NCI-H2107 treated with DMSO at 0.1 percent for 48 hours (cell line): ENCODE measurements around the gene KCNA2.

Source experiments
- DNase-seq: peaks from one replicate; lab custom pipeline; 2025; ENCODE audit not compliant: unreplicated experiment; lab: John Stamatoyannopoulos, UW

Gene KCNA2

DNA sequence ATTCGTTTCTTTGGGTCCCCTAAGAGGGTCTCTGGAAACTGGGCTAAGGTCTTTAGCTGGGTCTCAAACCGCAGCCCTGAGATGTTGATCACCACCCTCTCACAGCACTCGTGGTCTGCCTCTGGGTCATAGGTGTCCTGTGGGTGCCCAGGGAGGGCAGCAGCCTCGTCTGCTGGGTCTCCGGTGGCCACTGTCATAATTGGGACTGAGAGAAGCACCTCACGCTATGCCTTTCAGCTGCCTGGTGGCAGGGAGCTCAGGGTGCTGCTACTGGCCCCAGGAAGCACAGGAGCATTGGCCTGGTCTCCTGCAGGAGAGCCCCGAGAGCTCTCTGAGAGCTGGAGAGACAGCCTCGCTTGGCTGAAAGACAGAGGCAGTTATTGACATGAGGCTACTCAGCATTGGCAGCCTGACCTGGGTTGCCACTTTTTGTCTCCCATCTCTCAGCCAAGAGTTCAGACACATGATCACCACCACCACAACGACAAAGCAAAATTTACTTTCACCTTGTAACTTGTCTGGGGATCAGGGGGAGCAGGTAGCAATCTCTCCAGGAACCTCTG is 1.5 kb downstream of the KCNA2 start:
- no peak for DNase-seq

DNA sequence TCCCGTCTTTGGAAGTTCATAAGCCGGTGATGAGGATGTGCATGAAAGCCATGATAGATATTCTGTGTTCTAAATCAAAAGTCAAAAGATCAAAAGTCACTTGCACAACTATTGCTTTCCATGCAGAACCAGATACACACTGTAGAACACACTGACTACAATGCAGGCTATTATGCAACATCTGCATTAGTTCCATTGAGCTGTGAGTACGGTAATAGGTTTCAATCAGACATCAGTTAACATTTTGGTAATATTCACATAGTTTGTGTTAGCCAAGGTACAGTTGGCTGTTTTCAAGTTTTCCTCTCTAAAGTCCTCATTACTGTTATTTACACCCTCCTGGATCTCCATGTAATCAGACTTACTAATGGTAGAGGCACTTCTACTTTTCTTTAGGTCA is 3.1 kb downstream of the KCNA2 start:
- DNase-seq: no peak

GRCh38 chr1:110602466-110602865 is 3.7 kb downstream of the KCNA2 start:
- DNase-seq: no peak

DNA sequence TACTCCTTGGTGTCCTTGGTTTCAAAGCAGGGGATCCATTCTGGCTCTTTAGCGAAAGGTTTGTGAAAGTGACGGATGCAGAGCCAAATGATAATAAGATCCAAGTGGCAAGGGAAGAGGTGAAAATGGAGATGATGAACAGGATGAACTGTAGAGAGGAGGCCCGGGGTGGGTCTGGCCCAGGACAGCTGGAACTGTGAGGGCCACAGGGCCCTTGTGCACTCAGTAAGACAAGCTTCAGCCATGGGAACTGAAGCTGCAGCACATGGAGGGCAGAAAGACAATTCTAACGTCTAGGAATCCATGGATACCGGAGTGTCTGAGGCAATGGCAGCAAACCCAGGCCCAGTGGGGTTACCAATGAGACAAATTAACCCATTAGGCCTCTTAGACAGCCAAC is 4.8 kb downstream of the KCNA2 start:
- no peak for DNase-seq

DNA sequence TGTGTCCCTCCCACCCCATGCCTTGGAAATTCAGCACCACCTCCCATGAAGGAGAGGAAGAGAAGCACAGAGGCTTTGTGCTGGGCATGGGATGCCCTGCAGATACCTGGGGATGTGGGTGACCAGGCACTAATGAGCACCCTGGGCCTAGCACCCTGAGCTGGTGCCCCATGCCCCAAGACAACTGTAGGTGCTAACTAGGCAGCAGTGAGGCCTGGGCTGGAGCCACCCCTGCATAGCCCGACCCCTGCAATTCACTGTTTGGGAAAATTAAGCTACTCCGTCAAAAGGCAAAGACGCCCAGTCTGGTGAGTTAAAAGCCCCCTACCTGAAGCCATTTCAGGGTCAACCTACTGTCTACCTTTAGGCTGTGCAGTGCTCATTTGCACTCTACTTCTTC is 5.4 kb downstream of the KCNA2 start:
- no peak for DNase-seq

GRCh38 chr1:110597966-110598365 is 8.2 kb downstream of the KCNA2 start:
- DNase-seq: no peak

- no peak for DNase-seq
Observed at GRCh38 chr1:110596312-110596711, 9.8 kb downstream of the KCNA2 start.

- DNase-seq: no peak
Observed at GRCh38 chr1:110595353-110595710, 10.8 kb downstream of the KCNA2 start.

- DNase-seq: no peak
Observed at GRCh38 chr1:110594456-110595352, 11.5 kb downstream of the KCNA2 start.

- DNase-seq: no peak
Observed at GRCh38 chr1:110593902-110594301, 12.3 kb downstream of the KCNA2 start.

- no peak for DNase-seq
Observed at GRCh38 chr1:110591956-110592355, 14.2 kb downstream of the KCNA2 start.

DNA sequence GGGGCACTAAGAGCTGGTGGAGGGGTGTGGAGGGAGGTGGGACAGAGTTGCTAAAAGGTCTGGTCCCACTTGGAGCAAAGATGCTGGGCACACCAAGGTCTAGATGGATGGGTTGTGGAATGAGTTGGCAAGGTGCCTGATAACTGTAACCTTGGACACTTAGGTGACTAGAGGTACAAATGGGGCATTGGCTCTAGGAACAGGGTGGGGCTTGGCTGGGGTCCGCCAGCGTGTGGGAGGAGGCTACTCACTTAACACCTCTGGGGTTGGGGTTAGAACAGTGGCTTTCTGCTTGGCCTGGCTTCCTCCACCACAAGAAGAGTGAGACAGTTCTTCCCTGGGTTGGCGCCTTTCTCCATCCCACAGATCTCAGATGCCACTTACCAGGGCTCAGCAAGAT is 17.2 kb downstream of the KCNA2 start:
- no peak for DNase-seq

DNA sequence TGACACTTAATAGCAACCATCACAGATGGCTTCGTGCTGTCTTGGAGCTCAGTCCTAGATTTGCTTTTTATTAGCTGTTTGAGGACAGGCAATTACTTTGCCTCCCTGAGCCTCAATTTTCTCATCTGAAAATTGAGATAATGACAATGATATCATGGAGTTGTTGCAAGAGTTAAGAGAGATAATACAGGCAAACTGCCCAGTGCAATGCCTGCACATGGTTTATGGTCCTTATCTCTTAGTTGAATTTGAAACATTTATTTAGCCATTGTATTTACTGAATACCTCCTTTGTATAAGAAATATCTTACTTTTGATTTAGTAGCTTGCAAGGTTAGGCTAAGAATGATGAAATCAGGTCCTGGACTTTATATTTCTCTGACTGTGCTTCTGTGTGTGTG is 17.7 kb downstream of the KCNA2 start:
- no peak for DNase-seq

DNA sequence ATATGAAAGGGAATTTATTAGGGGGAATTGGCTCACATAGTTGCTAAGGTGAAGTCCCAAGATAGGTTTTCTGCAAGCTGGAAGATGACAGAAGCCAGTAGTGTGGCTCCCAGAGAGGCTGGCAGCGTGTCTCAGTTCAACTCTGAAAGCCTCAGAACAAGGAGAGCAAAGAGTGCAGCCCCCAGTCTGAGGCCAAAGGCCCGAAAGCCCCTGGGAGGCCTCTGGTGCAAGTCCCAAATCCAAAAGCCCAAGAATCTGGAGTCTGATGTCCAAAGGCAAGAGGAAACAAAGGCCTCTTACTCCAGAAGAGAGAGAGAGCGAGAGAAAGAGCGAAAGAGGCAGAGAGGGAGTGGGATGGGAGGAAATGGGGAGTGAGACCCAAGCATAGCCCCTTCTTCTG is 18.3 kb downstream of the KCNA2 start:
- DNase-seq: no peak

DNA sequence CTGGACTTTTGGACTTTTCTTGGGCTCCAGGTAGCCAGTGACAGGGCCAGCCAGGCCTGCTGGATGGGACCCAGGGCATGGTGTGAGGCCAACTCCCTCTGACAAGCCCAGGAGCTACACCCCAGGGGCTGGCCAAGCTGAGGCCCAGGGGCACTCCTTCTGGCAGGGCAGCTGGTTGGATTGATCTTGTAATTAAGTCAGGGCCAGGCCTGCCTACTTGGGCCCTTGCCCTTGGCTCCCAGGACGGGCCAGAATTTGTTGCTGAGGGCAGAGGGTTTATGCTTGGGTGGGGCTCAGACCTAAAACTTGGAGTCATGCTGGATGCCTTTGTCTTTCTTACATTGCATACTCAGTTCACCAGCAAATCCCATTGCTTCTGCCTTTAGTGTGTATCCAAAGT is 20.7 kb downstream of the KCNA2 start:
- DNase-seq: no peak

GRCh38 chr1:110584045-110584444 is 22.1 kb downstream of the KCNA2 start:
- no peak for DNase-seq

GRCh38 chr1:110583505-110583904 is 22.7 kb downstream of the KCNA2 start:
- no peak for DNase-seq

DNA sequence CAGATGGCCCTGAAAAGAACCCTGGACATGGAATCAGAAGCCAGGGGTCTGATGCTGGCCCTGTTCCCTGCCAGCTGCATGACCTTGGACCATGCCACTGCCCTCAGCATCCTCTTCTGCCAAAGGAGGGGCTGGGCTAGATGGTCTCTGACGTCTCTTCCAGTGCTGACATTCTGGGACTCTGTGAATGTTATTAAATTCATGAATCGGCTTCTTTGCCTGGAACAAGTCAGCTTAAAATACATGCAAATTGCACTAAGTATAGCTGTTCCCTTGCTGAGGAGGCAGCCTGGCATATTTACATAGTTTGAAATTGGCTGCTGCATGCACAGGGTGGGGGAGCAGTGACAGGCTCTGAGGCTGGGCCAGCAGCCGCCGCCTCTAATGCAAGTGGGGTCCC is 23.8 kb downstream of the KCNA2 start:
- DNase-seq: no peak

DNA sequence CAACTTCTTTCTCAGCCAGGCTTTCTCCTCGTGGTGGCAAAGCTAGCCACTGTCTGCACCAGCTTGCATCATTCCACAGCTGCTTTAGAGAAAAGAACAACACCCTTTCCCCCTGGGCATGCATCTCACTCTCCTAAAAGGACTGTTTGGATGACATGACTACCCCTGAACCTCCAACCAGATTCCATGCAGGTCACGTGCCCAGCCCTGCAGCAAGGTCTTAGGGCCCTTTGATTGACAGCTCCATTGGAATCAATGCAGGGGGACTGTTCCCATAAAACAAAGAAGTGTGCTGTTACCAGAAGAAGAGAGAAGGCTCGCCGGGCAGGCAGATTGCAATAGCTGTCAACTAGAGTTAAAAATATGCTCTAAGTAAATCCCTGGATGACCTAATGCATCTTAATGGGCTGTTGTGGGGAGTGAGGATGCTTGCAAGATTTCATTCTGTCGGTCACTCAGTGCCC is 24.4 kb downstream of the KCNA2 start:
- no peak for DNase-seq

GRCh38 chr1:110580244-110580643 is 25.9 kb downstream of the KCNA2 start:
- DNase-seq: no peak

GRCh38 chr1:110579460-110579859 is 26.7 kb downstream of the KCNA2 start:
- no peak for DNase-seq

GRCh38 chr1:110576441-110576840 is 29.7 kb downstream of the KCNA2 start:
- DNase-seq: no peak

DNA sequence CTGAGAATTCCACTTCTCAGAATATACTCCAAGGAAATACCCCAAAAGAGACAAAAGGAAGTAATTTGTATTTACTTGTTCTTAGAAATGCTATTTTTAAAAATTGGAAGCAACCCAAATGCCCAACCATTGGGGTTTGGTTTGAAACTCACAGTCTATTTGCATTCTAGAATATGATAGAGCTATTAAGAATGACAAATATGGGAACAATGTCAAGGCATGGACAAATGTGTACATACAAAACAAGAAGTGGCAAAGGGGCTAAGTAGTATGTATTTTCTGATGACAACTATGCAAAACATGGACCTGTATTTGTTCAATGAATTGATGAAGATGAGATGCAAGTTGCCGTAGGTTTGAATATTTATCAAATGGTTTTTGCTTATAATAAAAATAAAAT is 32.8 kb downstream of the KCNA2 start:
- no peak for DNase-seq
